ENCODE results near the gene CRTAP.
A peak's percentile ranks its signal among the peaks of the same experiment; 100 is the strongest.
"Not testable (repeated sequence)": the region's sequence is repeated elsewhere in the genome, so short reads cannot be mapped to it uniquely, and the experiment has no call there.

The CRTAP gene

DNA sequence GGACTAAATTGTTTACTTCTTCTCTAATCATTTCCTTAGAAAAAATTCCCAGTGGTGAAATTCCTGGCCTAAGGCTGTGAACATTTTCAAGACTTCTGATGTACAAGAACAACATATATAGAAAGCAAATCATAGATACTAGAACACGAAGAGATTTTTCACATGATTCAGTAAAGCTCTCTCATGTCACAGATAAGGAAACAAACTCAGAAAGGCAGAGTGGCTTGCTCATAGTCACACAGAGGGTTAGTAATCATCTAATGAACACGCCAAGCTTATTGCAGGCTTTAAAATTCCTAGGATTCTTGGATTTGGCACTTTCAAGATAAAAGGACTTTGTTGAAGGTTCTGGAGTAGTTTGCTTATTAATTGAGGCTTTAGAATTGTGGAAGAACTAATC lies 26.2 kb downstream of the CRTAP start:
- DNase-seq (ENCODE audit: low read depth in 2 of 2), result no peak

DNA sequence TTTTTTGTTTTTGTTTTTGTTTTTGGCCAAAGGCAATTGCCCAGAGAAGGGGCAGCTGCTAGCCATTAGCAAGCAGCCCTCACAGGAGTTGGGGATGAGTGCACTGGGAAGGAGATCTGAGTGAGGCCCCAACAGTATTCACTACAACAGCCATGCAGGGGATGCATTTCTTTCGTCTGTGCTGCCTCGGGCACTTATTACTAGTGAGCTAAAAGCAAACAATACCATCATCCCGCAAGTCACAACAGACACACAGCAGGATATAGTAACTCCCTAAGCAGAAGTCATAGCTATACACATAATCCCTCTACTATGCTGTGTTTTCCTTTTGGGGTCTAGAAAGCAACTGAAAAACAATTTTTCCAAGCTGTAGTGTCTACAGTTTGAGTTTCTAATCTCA lies 27.2 kb downstream of the CRTAP start:
- no peak for DNase-seq (ENCODE audit: low read depth in 2 of 2)

DNA sequence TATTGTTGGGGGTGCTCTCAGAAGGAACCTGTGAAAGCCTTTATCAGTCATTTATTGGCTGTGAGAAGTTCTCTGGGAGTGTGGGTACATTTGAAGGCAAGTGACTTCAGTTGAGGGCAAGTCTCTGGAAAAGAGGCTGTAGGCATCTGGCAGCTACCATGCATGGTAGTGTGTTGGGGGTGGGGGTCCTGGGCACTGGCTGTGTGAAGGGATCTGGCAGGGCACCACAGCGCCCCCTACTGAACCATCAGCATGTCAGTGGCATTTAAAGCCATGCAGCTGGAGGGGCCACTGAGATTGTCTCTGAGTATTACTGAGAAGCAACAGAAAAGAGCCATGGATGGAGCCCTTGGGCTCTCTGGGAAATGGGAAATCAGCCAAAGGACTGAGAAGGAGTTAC lies 30.6 kb downstream of the CRTAP start:
- no peak for DNase-seq (ENCODE audit: low read depth in 2 of 2)

DNA sequence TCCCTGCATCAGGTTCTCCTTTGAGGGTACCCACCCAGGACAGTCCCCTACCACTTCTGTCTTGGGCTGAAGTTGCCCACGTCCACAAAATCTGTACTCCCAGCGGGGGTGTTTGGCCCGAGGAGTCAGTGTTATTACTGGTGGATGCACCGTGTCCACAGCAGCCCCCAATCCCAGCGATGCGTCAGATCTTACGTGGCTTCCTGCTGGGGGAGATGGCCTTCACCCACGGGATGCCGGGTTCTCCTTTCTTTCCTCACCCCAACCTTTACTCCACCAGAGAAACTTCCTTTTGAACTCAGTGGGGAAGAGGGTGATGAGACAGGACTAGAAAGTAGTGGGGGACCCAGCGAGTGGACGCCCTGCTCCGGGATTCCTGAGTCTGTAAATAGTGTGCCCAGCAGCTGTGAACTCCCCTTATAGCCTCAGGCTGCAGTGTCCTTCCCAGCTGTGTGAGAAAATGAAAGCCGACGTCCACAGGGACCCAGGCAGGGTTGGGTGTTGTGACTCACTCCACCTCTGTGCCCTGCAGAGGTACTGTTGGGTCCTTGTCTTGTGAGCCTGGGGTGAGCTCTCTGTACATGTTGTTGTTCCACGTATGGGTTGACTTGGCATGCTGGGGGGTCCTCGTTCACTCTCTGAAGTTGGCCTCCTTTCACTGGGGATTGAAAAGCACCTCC lies 31.5 kb downstream of the CRTAP start:
- DNase-seq (ENCODE audit: low read depth in 2 of 2), result no peak

- no peak for DNase-seq (ENCODE audit: low read depth in 2 of 2)
These were observed 32.2 kb downstream of the CRTAP start for GRCh38 chr3:33145901-33146580.

DNA sequence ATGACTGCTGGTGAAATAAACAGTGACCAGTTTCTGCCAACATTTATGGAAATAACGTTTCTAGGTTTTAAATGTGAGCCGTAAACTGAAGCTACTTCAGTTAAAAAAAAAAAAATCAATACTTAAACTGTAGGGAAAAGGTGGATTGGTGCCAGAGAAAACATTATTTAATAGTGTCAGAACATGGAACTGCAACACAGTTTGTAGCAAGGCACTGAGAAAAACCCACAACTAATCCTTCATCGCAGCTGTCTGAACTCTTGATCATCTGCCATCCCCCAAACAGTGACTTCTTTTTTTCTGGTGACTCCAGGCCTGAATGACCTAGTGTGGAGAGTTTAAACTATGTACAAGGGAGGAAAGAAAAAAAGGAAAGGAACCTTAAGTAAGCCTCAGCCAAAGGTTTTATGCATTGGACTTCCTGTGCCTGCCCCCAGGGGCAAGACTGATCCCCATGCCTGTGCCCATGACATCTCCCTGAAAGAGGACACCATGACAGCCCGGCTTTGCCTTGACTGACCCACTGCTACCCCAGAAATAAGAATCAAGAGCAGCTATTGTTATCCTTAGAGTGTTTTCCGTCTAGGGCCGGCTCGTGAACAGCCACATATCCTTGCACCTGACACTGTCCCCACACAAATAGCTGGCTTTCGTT lies 33.1 kb downstream of the CRTAP start:
- DNase-seq (ENCODE audit: low read depth in 2 of 2), result peak in 1 of 2 experiments; percentile 15

- no peak for DNase-seq (ENCODE audit: low read depth in 2 of 2)
These were observed 35.5 kb downstream of the CRTAP start for GRCh38 chr3:33149342-33149741.

GRCh38 chr3:33152363-33153360 lies 38.8 kb downstream of the CRTAP start:
- DNase-seq (ENCODE audit: low read depth in 2 of 2), result no peak

DNA sequence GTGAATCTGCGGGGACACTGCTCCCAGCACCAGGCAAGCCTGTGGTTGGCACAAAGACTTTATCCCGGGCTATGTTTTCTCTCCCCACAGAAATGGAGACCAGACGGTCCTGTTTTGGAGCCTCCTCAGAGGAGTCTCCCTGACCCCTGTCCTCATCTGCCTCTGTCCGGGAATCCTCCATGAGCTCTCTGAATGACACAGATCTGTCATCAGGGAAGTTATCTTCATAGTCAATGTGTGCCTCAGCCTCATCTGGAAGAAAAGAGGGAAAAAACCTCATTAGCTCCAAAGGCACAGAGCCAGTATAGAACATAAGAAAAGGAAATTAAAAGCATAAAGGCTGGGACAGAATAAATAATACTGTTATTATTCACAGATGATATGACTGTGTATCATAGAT lies 40.0 kb downstream of the CRTAP start:
- no peak for DNase-seq (ENCODE audit: low read depth in 2 of 2)

- no peak for DNase-seq (ENCODE audit: low read depth in 2 of 2)
These were observed 41.5 kb downstream of the CRTAP start for GRCh38 chr3:33155301-33155700.

DNA sequence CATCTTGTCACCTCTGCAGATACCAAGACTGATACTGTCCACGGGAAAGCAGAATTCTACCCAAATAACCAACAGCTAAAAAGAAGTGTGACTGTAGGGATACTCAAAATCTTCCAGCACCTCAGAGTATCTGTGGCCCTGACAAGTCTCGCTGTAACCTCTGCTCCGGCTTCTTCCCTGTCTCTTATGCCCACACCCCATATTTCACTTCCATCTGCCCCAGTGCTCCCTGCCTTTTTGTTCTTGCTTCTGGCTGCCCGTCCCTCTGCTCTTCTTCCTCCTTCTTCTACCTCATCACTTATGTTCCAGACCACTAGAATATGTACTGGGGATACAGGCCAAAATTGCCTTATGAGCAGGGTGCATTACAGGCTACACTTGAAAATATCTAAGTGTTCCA lies 45.4 kb downstream of the CRTAP start:
- DNase-seq (ENCODE audit: low read depth in 2 of 2), result no peak

- DNase-seq (ENCODE audit: low read depth in 2 of 2), result no peak
These were observed 46.2 kb downstream of the CRTAP start for GRCh38 chr3:33159981-33160380.

DNA sequence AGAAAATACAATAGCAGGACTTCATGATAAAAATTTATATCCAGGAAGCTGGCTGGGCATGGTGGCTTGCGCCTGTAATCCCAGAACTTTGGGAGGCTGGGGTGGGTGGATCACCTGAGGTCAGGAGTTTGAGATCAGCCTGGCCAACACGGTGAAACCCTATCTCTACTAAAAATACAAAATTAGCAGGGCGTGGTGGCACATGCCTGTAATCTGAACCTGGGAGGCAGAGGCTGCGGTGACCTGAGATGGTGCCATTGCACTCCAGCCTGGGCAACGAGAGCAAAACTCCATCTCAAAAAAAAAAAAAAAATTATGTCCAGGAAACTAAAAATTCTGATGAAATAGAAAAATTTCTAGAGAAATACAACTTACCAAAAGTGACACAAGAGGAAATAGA lies 48.8 kb downstream of the CRTAP start:
- DNase-seq (ENCODE audit: low read depth in 2 of 2), result not testable (repeated sequence)

- no peak for DNase-seq (ENCODE audit: low read depth in 2 of 2)
These were observed 51.6 kb downstream of the CRTAP start for GRCh38 chr3:33165372-33165771.

GRCh38 chr3:33166095-33166494 lies 52.3 kb downstream of the CRTAP start:
- no peak for DNase-seq (ENCODE audit: low read depth in 2 of 2)

DNA sequence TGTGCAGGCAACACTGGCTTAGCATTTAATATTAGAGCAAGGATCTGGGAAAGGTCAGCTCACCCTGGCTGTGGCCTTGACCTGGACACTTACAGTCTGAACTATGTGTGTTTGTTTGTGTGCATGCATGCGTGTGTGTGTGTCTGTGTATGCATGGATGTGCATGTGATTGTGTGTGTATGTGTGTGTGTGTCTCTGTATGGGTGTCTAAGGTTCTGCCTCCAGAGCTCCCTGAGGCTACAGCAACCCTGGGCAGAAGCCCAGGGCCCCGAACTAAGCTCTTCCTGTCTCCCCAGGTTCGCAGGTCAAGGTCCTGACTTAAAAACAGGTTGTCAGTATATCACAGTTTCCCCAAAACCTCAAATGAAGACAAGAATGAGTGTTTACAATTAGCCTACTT lies 53.5 kb downstream of the CRTAP start:
- DNase-seq (ENCODE audit: low read depth in 2 of 2), result no peak

DNA sequence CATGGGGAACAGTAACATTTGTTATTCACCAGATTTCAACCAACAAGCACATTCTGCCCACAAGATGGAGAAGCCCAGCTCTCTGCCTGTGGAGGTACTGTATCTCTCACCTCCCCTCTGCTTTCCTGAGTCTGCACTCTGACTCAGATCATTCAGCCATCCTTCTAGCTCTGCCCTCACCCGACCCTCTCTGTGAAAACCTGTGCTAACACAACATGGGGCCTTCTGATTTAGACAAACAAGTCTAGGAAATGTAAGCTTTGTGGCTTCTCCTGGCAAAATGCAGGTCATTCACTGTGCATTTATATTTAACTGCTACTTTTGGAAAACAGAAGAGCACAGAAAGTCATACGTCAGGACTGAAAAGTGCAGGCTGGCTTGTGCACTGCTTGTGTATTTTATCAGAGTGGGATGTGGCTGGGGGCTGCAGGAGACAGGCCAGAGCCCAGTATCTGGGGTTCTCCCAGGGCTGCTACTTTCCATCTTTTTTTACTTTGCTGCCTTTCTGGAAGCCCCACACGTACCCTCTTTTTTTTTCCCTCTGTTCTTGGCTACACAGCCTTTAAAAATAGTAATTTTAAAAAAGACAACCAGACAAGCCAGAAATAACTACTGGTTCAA lies 54.0 kb downstream of the CRTAP start:
- DNase-seq (ENCODE audit: low read depth in 2 of 2), result no peak

- DNase-seq (ENCODE audit: low read depth in 2 of 2), result no peak
These were observed 56.7 kb downstream of the CRTAP start for GRCh38 chr3:33170531-33170930.

DNA sequence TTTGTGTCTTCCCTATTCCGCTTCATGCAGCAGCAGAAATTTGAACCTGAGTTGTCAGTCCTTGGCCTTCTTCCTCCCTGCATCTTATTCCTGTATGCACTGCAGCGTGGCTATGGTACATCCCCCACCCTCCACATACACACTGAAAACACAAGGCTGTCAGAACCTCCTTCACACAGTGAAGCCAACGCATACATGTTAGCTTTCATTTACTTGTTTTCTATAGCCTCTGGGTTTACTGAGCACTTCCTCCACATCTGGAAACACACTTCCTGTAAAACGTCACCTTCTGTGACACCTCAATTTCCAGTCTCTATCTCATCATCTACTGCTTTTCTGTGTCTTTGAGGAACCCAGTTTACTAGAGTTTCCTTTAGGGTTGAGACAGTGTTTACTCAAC lies 57.8 kb downstream of the CRTAP start:
- no peak for DNase-seq (ENCODE audit: low read depth in 2 of 2)

DNA sequence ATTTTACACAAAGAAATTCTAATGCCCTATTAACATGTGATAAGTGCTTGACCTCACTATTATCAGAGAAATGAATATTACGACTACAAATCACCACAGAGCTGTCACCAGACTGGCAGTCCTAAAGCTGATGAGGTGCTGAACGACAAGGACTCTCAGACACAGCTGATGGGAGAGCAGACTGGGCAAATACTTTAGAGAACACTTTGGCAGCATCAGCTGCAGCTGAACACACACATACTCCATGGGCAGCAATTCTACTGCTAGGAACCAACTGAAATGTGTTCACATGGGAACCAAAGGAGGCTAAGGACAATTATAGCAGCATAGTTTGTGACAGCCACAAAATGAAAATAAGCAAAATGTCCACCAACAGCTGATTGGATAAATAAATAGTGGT lies 59.3 kb downstream of the CRTAP start:
- DNase-seq (ENCODE audit: low read depth in 2 of 2), result no peak

DNA sequence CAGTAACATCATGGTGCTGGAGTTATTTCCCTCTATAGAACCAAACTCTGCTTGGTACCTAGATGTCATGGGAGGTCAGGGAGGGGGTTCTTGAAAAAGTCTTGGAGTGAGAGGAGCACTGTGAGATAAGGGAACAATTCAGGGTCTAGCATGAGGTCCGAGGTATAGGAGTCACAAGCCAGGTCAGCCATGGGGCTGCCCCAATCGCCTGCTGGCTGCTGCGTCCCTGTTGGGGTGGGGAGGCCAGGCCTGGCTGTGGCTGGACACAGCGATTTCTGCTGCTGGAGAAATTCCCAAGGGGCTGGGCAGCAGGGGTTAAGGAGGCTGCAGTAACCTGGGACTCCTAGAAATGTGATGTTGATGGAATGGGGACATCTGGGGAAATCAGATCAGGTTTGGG lies 59.9 kb downstream of the CRTAP start:
- no peak for DNase-seq (ENCODE audit: low read depth in 2 of 2)

DNA sequence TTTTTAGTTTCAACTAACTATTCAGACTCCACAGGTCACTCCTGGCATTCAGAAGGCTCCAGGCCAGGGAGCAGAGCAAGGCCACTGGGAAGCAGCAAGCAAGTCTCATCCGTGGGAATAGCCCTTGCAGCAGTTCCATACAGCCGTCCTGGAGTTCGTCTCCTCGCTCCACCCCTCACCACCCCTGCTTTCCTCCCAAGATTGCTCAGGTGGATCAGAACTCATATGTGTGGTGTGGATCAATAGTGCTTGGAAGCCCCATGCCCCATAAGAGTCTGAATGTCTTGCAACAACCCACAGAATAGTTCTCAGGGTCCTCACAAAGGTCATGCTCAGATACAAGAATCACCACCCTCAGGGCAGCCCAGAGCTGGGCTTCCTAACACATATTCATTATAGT lies 60.3 kb downstream of the CRTAP start:
- no peak for DNase-seq (ENCODE audit: low read depth in 2 of 2)

Measured in fibroblast of skin of left quadriceps (primary cell).